Gastroesophageal sphincter (tissue), 4 donors: ENCODE data around the gene SPINK7. TPM values are rescaled to one million over a fixed set of nuclear protein-coding genes. Genes with fewer than 3 reads are reported as not detected.

Experiments
- ATAC-seq: fragments of 150-250 bp; one replicate; pipeline ENCODE4 v1.9.1; 2016; ENCODE audit warnings: mild to moderate bottlenecking, moderate library complexity
- H3K27ac ChIP-seq, 4 donors: fragments of 200-600 bp; sonication (generic) in 3 of 4; 1 replicate in 3 of 4; 2 replicates in 1 of 4; pipeline ENCODE4 v1.5.1; 2016 to 2019
- H3K27me3 ChIP-seq: fragments of 200-600 bp; sonication (generic); one replicate; pipeline ENCODE4 v1.5.1; 2019
- H3K36me3 ChIP-seq, 2 donors: fragments of 200-600 bp; sonication (generic); one replicate each; pipeline ENCODE4 v1.5.1; 2019; ENCODE audit warnings: control low read depth in 1 of 2
- H3K4me1 ChIP-seq, 3 donors: fragments of 200-600 bp; sonication (generic); 1 replicate in 2 of 3; 2 replicates in 1 of 3; pipeline ENCODE4 v1.5.1; 2016 to 2019; ENCODE audit warnings: control low read depth in 2 of 3
- H3K4me3 ChIP-seq, 2 donors: fragments of 200-600 bp; sonication (generic); one replicate each; pipeline ENCODE4 v1.5.1; 2019; ENCODE audit warnings: mild to moderate bottlenecking in 1 of 2, moderate library complexity in 1 of 2
- H3K9me3 ChIP-seq, 3 donors: fragments of 200-600 bp; sonication (generic); one replicate each; pipeline ENCODE4 v1.5.1; 2017 to 2019; ENCODE audit warnings: control low read depth in 2 of 3
- CTCF ChIP-seq, 4 experiments: fragments of 200-600 bp in 2 of 4; fragments of 450-650 bp in 2 of 4; sonication (generic) in 1 of 4; IDR thresholded peaks; one replicate each; pipeline ENCODE4 v1.5.1; 2017 to 2019; ENCODE audit warnings: antibody characterized with exemption in 4 of 4, mild to moderate bottlenecking in 2 of 4, moderate library complexity in 2 of 4
- EP300 ChIP-seq: sonication (generic); formaldehyde crosslinking; IDR thresholded peaks from one replicate; pipeline ENCODE4 v1.6.1; 2017; ENCODE audit warnings: antibody characterized with exemption, mild to moderate bottlenecking
- POLR2A ChIP-seq, 2 donors: fragments of 450-650 bp; IDR thresholded peaks; one replicate each; pipeline ENCODE4 v1.6.1; 2017; ENCODE audit warnings: antibody characterized with exemption in 2 of 2, mild to moderate bottlenecking in 2 of 2, moderate library complexity in 1 of 2
- POLR2AphosphoS5 ChIP-seq: sonication (generic); formaldehyde crosslinking; IDR thresholded peaks from one replicate; pipeline ENCODE4 v1.6.1; 2017; ENCODE audit warnings: antibody characterized with exemption
- WGBS, 2 donors: methylation state at CpG; one replicate each; pipeline ENCODE4 v1.1.5; 2018; ENCODE audit warnings: low coverage in 1 of 2; 5-methylcytosine and 5-hydroxymethylcytosine counted together
- total RNA-seq, 4 donors: library from RNA; depleted of rRNA; stranded (reverse); fragments of >200 nt; gene quantifications; one replicate each; pipeline ENCODE4 v1.1.0, GENCODE V29; 2016

The SPINK7 gene
- total RNA-seq, 4 donors from 2014 or later = 0.89 to 9.6 TPM; not detected in 2

DNA sequence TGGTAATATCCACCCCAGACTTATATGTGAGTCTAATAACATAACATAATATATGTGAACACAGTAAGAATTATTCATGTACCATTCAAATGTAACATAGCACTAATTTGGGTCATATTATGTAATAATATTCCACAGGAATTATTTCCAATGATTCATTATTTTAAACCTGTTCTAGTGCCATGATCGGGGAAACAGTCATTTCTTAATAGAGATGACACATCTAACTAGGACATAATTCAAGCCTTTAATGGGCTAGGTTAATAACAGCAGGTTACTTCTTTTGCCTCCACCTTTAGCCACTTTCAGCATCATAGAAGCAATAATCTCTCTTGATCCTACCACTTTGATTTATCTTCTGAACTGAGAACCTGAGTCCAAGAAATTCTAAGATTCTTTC, 35.5 kb downstream of the SPINK7 start:
- TF ChIP-seq CTCF (IDR thresholded peaks at IDR 0.05) (no peak), POLR2AphosphoS5 (no peak), POLR2A (IDR thresholded peaks at IDR 0.05) (no peak), EP300 (no peak)
- WGBS, 2 donors = 70 to 90% methylated on average over 1 of the region's 1 CpG
- Histone ChIP-seq H3K27ac (no peak overlapping the region), H3K4me3 (no peak overlapping the region), H3K4me1 (no peaks in the 10 kb centered on the region), H3K27me3 (no peaks in the 10 kb centered on the region), H3K36me3 (no peaks in the 10 kb centered on the region), H3K9me3 (no peaks in the 10 kb centered on the region)
- ATAC-seq = no peak

GRCh38 chr5:148352696-148353095, 40.5 kb downstream of the SPINK7 start:
- no peaks in the 10 kb centered on the region for H3K4me1 ChIP-seq
- H3K4me3 ChIP-seq = no peak overlapping the region
- no peaks in the 10 kb centered on the region for H3K27me3 ChIP-seq
- no peak overlapping the region for H3K27ac ChIP-seq
- no peaks in the 10 kb centered on the region for H3K9me3 ChIP-seq
- TF ChIP-seq POLR2A (IDR thresholded peaks at IDR 0.05) (no peak), CTCF (IDR thresholded peaks at IDR 0.05) (no peak), EP300 (no peak), POLR2AphosphoS5 (no peak)
- H3K36me3 ChIP-seq = no peaks in the 10 kb centered on the region
- WGBS, 2 donors = 88 to 95% methylated on average over 1 of the region's 1 CpG
- no peak for ATAC-seq

DNA sequence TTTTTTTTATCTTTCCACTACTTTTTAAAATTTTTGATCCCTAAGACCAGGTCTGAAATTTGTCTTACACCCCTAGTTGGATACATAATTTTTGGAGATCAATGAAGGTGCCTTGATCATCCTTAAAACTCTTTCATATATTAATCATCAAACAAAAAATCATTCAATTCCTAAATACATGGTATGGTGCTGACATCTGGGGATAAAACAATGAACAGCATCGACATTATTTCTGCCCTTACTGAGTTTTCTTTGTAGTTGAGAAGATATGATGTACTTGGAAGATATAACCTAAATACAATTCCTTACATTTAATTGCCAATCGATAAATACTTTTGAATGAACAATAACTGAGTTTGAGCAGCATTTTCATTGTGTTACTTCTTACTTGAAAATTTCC, 41.4 kb downstream of the SPINK7 start:
- no peaks in the 10 kb centered on the region for H3K4me1 ChIP-seq
- ATAC-seq = no peak
- no peak overlapping the region for H3K27ac ChIP-seq
- WGBS, 2 donors = 91 to 94% methylated on average over 2 of the region's 2 CpGs
- no peak for TF ChIP-seq EP300
- TF ChIP-seq CTCF (IDR thresholded peaks at IDR 0.05) = no peak
- no peak for TF ChIP-seq POLR2A (IDR thresholded peaks at IDR 0.05)
- TF ChIP-seq POLR2AphosphoS5 = no peak
- H3K9me3 ChIP-seq = no peaks in the 10 kb centered on the region
- H3K27me3 ChIP-seq = no peaks in the 10 kb centered on the region
- H3K36me3 ChIP-seq = no peaks in the 10 kb centered on the region
- no peak overlapping the region for H3K4me3 ChIP-seq

DNA sequence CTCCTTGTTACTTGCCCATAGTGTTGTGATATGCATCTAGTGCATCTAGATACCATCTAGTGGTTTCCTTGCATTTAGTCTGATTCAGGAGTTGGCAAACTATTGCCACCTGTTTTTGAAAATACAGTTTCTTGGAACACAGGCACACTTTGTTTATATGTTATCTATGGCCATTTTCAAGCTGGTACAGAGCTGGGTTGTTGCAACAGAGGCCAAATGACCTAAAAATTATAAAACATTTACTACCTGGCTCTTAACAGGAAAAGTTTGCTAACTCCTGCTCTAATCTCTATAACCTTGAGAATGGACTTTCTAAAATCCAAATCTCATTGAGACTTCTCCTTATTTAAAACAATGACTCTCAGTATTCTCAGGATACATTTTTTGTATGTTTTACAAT, 52.1 kb downstream of the SPINK7 start:
- Histone ChIP-seq H3K4me3 (no peak overlapping the region), H3K27ac (no peak overlapping the region), H3K36me3 (no peaks in the 10 kb centered on the region), H3K9me3 (peaks cover 0 to 10% (median 0%) of the 10 kb centered on the region in 3 donors), H3K27me3 (no peaks in the 10 kb centered on the region), H3K4me1 (no peaks in the 10 kb centered on the region)
- no peak for TF ChIP-seq EP300
- TF ChIP-seq POLR2A (IDR thresholded peaks at IDR 0.05) = no peak
- TF ChIP-seq POLR2AphosphoS5 = no peak
- no peak for TF ChIP-seq CTCF (IDR thresholded peaks at IDR 0.05)
- ATAC-seq = no peak

Other genes with a start within 250 kb of the SPINK7 start
- gene SPINK5, start 248.4 kb upstream of the SPINK7 start, total RNA-seq = 10 to 100 TPM in 1 of 4 donors, 1 to 10 TPM in 2, under 1 TPM in 1; 0.94 to 47.0 (median 1.6) TPM
- gene SPINK14, start 143.9 kb upstream of the SPINK7 start, total RNA-seq = not detected
- not detected for gene SPINK6, start 109.4 kb upstream of the SPINK7 start, total RNA-seq
- gene MARCOL, start 73.9 kb upstream of the SPINK7 start, total RNA-seq = not detected
- gene SPINK13, start 43.6 kb upstream of the SPINK7 start, total RNA-seq = not detected
- not detected for gene SPINK9, start 23.1 kb downstream of the SPINK7 start, total RNA-seq
- gene FBXO38, start 71.5 kb downstream of the SPINK7 start, total RNA-seq = 10 to 100 TPM; 29.6 to 80.2 (median 40.7) TPM